Measurements from ENCODE around the gene TPMT.

GRCh38 chr6:18185624-18186023 lies 30.7 kb upstream of the TPMT start:
- TF ChIP-seq POLR2AphosphoS5 (IDR thresholded peaks at IDR 0.05) (no peak), POLR2A (IDR thresholded peaks at IDR 0.05) (no peak)
- TF ChIP-seq, protein P1, sequence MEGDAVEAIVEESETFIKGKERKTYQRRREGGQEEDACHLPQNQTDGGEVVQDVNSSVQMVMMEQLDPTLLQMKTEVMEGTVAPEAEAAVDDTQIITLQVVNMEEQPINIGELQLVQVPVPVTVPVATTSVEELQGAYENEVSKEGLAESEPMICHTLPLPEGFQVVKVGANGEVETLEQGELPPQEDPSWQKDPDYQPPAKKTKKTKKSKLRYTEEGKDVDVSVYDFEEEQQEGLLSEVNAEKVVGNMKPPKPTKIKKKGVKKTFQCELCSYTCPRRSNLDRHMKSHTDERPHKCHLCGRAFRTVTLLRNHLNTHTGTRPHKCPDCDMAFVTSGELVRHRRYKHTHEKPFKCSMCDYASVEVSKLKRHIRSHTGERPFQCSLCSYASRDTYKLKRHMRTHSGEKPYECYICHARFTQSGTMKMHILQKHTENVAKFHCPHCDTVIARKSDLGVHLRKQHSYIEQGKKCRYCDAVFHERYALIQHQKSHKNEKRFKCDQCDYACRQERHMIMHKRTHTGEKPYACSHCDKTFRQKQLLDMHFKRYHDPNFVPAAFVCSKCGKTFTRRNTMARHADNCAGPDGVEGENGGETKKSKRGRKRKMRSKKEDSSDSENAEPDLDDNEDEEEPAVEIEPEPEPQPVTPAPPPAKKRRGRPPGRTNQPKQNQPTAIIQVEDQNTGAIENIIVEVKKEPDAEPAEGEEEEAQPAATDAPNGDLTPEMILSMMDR (IDR thresholded peaks at IDR 0.05 in 8 of 11, conservative IDR thresholded peaks at IDR 0.05 in 3 of 11), result no peak
